Measurements from ENCODE around the gene EHMT1. TPM values are rescaled to one million over a fixed set of nuclear protein-coding genes. Genes with fewer than 3 reads are reported as not detected.

Gene EHMT1
- polyA plus RNA-seq, 1 of the 3 experiments (the other 2 are of a cell fraction): 39.5 TPM

- Histone ChIP-seq H3K9me3 (no peaks in the 10 kb centered on the region), H4K20me1 (ENCODE audit: insufficient read depth) (peaks cover 84% of the 10 kb centered on the region), H3F3A (replicated peaks; ENCODE audit: insufficient read depth) (no peaks in the 10 kb centered on the region), H3K9ac (no peak overlapping the region), H3K27me3 (ENCODE audit: insufficient read depth) (no peaks in the 10 kb centered on the region), H3K4me1 (ENCODE audit: control insufficient read depth in 1 of 2, insufficient read depth in 2 of 2, low read depth in 1 of 2, low read length in 1 of 2) (peaks cover 0 to 15% of the 10 kb centered on the region in 2 experiments; a peak in 1 of 4 replicates), H3K4me2 (no peak overlapping the region), H2AFZ (ENCODE audit: low read depth) (no peak overlapping the region), H3K4me3 (ENCODE audit: low read depth in 2 of 2, low read length in 1 of 2) (no peak overlapping the region), H3K27ac (ENCODE audit: low read depth in 2 of 2, low read length in 1 of 2) (no peak overlapping the region), H3K36me3 (replicated peaks in 1 of 2; ENCODE audit: control insufficient read depth in 1 of 2, insufficient read depth in 2 of 2, low read length in 1 of 2) (no peaks in the 10 kb centered on the region), H3K79me2 (ENCODE audit: insufficient read depth) (peaks cover 87% of the 10 kb centered on the region), H3K9me2 (no peaks in the 10 kb centered on the region)
- DNase-seq: no peak
- CTCF ChIA-PET: no interaction called here
- TF ChIP-seq NFIC (IDR thresholded peaks at IDR 0.05; ENCODE audit: borderline replicate concordance) (no peak), NRF1 (IDR thresholded peaks at IDR 0.05; ENCODE audit: low read depth, low read length) (no peak), ZBTB33 (IDR thresholded peaks at IDR 0.05; ENCODE audit: borderline replicate concordance, low read depth) (no peak), MAX (IDR thresholded peaks at IDR 0.05; ENCODE audit: low read depth) (no peak), MEF2A (IDR thresholded peaks at IDR 0.05; ENCODE audit: borderline replicate concordance, low read depth) (no peak), GATA2 (CRISPR knock-in tag; IDR thresholded peaks at IDR 0.05) (no peak), EP300 (IDR thresholded peaks at IDR 0.05; ENCODE audit: borderline replicate concordance in 1 of 2, low read depth in 1 of 2, low read length in 1 of 2) (no peak), RFX5 (IDR thresholded peaks at IDR 0.05; ENCODE audit: low read length) (no peak), CTCF (IDR thresholded peaks at IDR 0.05) (no peak), TEAD4 (IDR thresholded peaks at IDR 0.05; ENCODE audit: borderline replicate concordance, insufficient read depth) (no peak), MXI1 (IDR thresholded peaks at IDR 0.05; ENCODE audit: low read depth, low read length) (no peak), CHD2 (IDR thresholded peaks at IDR 0.05; ENCODE audit: low read length, partially characterized antibody) (no peak), FOXM1 (IDR thresholded peaks at IDR 0.05; ENCODE audit: low read depth) (no peak), YY1 (IDR thresholded peaks at IDR 0.05; ENCODE audit: low read depth) (no peak)
- WGBS (ENCODE audit: low lambda C conversion rate): 98% methylated on average over 6 of the region's 6 CpGs
- POLR2A ChIA-PET: no interaction called here
These were observed 72.3 kb downstream of the EHMT1 start for GRCh38 chr9:137690930-137691645.
